NCI-H2196 treated with DMSO at 0.1 percent for 48 hours (cell line): ENCODE measurements around the gene TMEM214.

Experiments
- DNase-seq: peaks from one replicate; lab custom pipeline; 2025; ENCODE audit not compliant: unreplicated experiment; lab: John Stamatoyannopoulos, UW

Gene TMEM214, protein sequence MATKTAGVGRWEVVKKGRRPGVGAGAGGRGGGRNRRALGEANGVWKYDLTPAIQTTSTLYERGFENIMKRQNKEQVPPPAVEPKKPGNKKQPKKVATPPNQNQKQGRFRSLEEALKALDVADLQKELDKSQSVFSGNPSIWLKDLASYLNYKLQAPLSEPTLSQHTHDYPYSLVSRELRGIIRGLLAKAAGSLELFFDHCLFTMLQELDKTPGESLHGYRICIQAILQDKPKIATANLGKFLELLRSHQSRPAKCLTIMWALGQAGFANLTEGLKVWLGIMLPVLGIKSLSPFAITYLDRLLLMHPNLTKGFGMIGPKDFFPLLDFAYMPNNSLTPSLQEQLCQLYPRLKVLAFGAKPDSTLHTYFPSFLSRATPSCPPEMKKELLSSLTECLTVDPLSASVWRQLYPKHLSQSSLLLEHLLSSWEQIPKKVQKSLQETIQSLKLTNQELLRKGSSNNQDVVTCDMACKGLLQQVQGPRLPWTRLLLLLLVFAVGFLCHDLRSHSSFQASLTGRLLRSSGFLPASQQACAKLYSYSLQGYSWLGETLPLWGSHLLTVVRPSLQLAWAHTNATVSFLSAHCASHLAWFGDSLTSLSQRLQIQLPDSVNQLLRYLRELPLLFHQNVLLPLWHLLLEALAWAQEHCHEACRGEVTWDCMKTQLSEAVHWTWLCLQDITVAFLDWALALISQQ

DNA sequence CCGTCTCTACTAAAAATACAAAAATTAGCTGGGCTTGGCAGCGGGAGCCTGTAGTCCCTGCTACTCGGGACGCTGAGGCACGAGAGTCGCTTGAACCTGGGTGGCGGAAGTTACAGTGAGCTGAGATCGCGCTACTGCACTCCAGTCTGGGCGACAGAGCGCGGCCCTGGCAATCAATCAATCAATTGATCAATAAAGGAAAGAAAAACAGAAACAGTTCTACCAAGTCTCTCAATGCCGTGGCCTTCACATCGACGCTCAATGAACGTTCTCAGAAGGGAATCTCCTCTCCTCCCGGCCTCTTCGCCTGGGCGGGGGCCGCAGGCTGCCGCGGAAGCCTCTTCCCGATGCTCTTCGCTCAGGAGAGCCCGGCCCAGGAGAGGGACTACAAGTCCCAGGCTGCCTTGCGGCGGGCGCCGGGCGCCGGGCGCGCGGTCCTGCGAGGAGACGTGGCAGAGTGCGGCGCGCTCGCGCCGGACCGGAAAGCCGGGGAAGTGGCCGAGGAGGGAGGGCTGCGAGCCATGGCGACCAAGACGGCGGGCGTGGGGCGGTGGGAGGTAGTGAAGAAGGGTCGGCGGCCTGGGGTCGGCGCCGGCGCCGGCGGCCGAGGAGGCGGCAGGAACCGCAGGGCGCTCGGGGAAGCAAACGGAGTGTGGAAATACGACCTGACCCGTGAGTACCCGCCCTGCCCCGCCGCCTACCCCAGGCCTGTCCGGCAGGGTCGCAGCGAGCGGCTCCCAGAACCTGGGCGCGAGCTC is at the start of gene TMEM214:
TMEM214 (plus strand) TSS at position 471 of the 758 bp plus-strand sequence; CDS start at position 522, 51 bp downstream.
- DNase-seq = peak; percentile 73

GRCh38 chr2:26983746-26984145 is 49.0 kb upstream of the TMEM214 start:
- DNase-seq = no peak

DNA sequence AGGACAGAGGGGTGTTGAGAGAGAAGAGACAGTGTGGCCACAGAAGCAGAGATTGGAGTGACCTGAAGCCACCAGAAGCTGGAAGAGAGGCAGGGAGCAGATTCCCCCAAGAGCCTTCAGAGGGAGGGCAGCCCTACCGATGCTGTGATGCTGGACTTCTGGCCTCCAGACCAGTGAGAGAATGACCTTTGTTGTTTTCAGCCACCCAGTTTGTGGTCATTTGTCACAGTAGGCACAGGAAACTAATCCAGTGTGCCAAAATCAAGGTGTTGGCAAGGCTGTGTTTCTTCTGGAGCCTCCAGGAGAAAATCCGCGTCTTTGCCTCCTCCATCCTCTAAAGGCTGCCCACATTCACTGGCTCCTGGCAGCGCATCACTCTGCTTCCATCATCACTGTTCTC is 47.0 kb upstream of the TMEM214 start:
- DNase-seq = no peak

DNA sequence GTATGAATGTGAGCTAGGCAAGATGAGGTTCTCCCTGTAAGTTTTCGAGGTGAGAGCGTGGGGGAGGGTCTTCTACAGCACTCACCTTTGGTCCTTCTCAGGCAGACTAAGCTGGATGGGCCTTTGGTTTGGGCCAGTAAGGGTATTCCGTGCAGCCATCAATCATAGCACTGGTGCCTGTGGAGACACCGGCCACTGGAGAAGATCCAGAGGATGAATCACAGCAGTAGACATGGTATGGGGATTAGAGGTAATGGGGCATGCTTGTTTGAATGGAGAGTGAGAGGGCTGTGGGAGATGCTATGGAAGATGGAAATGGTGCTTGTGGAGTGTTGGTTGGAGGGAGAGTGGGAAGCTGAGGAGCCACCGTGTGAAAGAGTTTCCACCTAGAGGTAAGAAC is 46.2 kb upstream of the TMEM214 start:
- DNase-seq = no peak

DNA sequence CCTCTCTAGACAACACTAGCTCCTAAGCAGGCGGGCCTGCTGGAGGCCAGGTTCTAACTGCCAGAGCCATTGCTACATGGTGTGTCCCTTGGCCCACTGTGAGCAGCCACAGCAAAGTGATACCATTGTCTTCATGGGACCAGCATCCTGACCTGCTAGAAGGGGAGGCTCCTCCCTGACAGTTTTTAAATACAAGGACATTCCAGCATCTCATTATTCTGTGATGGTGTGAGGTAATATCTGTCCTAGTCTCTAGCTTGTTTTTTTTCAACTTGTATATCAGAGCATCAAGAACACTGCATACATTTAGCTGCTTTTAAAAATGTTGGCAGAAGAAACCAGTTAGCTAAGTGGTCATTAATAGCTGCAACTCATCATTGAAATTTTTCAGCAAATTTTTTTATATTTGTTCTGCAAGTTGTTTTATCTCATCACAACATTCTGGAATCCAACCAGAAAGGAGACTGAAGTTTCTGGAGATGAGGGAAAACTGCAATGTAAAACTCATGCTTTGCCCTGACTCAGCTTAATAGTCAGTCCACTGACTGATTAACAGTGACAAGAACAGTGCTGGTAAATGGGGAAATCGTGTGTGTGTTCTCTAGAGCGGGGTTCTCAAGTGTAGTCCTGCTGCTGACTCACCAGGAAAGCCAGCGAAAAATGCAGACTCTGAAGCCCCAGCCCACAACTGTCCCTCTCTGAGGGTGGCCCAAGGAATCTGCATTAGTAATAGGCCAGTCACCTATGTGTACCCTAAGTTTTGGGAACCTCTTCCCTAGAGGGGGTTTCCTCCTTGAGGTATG is 44.5 kb upstream of the TMEM214 start:
- no peak for DNase-seq

DNA sequence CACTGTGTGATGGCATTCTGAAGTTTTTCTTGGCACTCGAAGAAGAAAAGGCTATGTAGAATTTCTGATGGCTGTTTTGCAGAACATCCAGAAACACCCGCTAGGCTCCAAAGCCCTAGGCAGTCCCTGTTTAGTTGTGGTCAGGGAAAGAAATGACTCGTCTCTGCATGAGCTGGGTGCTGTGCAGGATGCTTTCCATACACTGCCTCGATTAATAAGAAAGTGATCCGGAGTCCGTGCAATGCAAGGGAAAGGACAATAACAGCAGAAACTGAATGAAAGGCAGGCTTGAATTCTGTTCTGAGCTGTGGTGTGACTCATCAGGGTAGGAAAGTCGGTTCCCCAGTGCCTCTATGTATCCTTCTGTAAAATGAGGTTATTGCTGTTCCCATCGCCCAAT is 43.6 kb upstream of the TMEM214 start:
- no peak for DNase-seq

DNA sequence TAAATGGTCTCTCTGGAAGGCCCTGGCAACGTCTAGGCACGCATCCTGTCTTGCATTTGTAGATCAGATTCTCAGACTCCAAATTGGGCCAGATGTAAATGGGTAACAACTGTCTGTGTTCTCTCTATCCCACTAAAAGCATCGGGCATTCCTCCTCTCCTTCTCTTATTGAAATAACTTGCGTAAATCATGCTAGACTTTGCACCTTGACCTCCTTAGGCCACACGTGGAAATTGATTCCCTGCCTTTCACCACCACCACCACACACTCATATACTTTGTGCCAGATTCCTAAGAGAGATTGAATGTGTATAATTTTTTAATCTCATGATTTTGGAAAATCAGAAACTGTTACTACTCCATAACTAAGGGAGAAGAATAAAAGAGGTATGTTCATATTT is 41.0 kb upstream of the TMEM214 start:
- no peak for DNase-seq

- DNase-seq = no peak
These were observed 39.0 kb upstream of the TMEM214 start for GRCh38 chr2:26993768-26994167.

DNA sequence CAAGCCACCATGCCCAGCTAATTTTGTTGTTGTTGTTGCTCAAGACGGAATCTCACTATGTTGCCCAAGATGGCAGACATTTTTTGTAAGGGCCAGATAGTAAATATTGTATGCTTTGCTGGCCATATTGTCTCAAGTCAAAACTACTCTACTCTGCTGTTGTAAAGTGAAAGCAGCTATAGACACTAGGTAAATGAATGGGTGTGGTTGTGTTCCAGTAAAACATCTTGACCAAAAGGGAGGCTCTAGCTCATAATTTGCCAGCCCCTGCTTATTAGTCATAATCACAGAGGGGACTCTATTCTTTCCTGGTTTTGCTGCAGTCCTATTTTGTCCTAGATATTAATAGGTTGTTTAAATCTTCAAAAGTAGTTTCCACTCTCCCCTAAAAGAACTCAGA is 37.8 kb upstream of the TMEM214 start:
- no peak for DNase-seq

- no peak for DNase-seq
These were observed 35.4 kb upstream of the TMEM214 start for GRCh38 chr2:26997394-26997793.

DNA sequence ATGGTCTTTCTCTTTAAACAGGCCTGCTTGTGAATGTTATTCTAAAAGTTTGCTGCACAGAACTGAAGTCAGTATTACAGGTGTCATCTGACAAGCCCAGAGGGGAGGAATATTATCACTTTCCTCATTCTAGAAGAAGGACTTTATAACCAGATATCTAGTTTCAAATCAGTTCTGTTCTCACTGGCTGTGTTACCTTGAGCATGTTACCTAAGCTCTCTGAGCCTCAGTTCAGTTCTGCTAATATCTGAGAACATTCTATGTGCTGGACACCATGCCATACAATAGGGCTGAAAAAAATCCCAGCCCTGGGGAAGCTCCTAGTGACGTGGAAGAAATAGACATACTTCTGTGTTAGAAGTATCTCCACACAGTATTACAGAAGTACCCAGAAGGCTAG is 34.4 kb upstream of the TMEM214 start:
- DNase-seq = no peak

- no peak for DNase-seq
These were observed 32.5 kb upstream of the TMEM214 start for GRCh38 chr2:27000228-27000627.

DNA sequence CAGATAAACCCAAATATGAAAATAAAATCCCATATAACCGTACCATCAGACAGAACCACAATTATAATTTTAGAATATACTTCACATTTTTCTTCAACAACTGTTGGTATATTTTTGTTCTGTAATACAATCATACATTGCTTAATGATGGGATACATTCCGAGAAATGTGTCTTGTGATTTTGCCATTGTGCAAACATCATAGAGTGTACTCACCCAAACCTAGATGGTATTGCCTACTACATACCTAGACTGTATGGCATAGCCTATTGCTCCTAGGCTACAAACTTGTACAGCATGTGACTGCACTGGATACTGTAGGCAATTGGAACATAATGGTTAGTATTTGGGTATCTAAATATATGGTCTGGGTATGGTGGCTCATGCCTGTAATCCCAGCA is 31.8 kb upstream of the TMEM214 start:
- DNase-seq = no peak

- no peak for DNase-seq
These were observed 30.8 kb upstream of the TMEM214 start for GRCh38 chr2:27001950-27002349.

DNA sequence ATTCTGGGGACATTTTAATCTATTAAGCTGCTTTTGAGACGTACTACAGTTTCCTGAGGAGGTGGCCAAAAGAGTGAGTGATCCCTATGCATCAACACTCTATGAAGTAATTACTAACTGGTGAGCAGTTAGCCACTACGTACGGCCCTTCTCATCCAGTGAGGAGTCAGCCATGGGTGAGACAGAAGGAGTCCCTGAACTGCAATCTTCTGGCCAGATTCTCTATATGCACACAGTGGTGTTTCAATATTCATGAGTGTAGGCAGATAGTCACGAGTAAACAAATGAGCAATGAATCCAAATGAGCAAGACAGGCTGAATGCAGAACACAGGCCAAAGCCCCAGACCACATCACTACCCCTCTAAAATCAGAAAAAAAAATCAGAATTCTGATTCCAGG is 29.8 kb upstream of the TMEM214 start:
- DNase-seq = no peak

DNA sequence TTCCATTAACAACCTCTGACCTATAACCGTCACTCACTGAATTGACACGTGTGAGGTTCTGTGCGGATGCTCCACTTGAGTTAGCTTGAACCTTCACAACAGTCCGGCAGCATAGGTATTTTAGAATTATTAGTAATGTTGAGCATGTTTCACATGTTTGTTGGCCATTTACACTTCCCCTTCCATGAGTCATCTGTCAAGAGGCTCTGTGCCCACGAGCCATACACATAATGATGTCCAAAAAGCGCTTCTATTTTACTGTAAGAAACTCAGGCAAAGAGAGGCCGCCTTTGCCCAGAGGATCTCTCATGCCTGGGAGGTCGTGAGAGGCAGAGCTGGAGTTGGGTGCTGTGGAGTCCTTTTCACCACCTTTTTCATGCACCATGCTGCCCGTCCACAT is 28.9 kb upstream of the TMEM214 start:
- DNase-seq = no peak

DNA sequence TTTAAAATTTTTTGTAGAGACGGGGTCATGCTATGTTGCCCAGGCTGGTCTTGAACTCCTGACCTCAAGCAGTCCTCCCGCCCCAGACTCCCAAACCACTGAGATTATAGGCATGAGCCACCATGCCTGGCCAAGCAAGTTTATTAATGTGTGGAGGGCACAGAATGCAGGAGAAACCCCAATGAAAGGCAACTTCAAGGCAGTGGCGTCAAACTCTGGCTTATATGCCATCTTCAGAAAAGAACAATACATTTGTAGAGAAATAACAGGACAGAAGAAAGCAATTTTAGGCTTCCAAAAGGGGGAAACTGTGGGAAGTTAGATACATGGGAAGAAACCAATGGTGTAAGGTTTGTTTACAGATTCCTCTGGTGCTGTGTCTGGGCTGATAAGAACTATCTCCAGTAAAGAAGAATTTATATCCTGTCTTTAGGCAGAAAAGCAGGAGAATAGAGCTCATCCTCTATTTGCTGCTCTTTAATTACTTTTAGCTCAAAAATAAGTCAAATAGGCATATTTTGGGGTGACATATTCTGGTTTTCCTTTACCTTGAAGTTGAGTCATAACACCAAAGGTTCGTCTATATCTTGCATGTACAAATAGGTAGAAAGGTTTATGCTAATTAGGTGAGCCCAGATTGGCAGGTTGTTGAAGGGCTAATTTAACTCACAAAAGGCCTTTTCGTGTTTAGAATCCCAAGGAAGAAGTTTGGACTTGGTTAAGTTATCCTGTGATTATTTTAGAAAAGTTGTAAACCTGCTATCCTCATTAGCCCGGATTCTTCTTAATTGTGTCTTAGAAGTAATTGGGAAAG is 26.0 kb upstream of the TMEM214 start:
- DNase-seq = no peak

GRCh38 chr2:27007416-27008374 is 25.1 kb upstream of the TMEM214 start:
- no peak for DNase-seq

DNA sequence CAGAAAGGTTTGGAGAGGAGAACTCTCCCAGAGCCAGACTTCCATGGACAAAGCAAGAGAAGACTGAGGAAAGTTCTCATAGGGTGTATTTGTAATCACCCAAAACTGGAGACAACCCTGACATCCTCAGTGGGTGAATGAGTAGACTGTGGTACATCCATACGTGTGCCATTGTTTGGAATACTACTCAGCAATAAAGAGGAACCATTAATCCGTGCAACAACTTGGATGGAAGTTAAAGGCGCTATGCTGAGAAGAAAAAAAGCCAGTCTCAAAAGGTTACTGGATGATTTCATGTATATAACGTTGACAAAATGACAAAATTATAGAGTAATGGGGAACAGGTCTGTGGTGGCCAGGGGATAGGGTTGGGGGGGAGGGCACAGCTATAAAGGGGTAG is 24.1 kb upstream of the TMEM214 start:
- no peak for DNase-seq
